Measurements from ENCODE around the gene RELL1. TPM values are rescaled to one million over a fixed set of nuclear protein-coding genes. Genes with fewer than 3 reads are reported as not detected.
"Not testable (repeated sequence)": the region's sequence is repeated elsewhere in the genome, so short reads cannot be mapped to it uniquely, and the experiment has no call there.

Gene RELL1
- total RNA-seq, 1 donor from 2014 or later, result 62.6 TPM

GRCh38 chr4:37693030-37693429, 6.9 kb upstream of the RELL1 start:
- DNase-seq (ENCODE audit: low spot score), result no peak

- no peak for DNase-seq (ENCODE audit: low spot score)
Observed at GRCh38 chr4:37690976-37691375, 4.8 kb upstream of the RELL1 start.

DNA sequence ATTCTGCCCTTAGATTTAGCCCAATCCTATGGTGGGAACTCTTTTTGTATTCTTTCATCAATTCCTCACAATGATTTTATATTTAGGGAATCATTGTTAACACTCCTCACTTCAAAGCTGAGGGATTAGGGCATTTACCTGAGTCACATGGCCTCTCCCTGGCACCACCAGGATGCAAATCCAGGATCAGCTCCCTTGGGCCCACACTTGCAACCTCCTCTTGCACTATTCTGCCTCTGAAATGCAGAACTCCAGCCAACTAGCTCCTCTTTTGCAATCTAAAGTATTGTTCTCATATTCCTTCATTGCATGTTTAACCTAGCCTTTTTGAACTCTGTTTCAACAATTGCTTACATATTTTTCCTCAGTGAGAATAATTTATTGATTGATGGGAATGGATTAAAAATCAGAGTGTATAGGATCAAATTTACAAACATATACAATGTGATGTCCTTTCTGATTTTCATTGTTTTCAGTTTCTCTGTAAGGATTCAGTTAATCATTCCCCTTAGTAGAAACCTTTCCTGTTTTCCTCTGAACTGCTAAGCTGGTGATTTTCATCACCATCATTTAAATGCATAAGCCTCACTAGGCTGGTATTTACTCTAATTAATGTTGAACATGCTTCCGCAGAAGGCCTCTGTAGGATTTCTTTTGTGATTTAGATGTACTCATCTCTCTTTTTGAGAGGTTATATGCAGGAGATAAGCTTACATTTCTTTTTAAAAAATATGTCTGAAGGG, 3.3 kb upstream of the RELL1 start:
- no peak for DNase-seq (ENCODE audit: low spot score)

GRCh38 chr4:37687681-37688080, 1.5 kb upstream of the RELL1 start:
- no peak for DNase-seq (ENCODE audit: low spot score)

- DNase-seq (ENCODE audit: low spot score), result no peak
Observed at GRCh38 chr4:37687194-37687562, 1.0 kb upstream of the RELL1 start.

- peak; percentile 71 for DNase-seq (ENCODE audit: low spot score)
Observed at GRCh38 chr4:37685823-37686372, 278 bp downstream of the RELL1 start.

- DNase-seq (ENCODE audit: low spot score), result peak; percentile 62
Observed at GRCh38 chr4:37685161-37685822, 884 bp downstream of the RELL1 start.

DNA sequence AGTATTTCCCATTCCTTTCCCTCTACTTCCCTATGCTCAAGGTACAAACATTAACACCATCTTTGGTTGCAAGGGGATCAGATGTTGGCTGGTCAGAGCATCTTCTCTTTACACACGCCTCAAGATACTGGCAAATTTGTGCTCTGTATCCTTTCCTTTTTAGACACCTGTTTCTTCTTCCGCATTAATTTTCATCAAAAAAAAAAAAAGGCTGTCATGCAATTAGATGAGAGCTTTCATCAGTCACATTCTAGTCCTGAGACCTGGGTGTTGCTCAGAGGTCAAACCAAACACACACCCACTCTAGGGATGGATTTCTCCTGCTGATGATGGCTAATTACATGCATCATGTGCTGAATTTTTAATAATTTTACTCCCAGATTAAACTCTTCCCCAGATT, 2.0 kb downstream of the RELL1 start:
- no peak for DNase-seq (ENCODE audit: low spot score)

GRCh38 chr4:37682701-37683401, 3.3 kb downstream of the RELL1 start:
- DNase-seq (ENCODE audit: low spot score), result no peak

- no peak for DNase-seq (ENCODE audit: low spot score)
Observed at GRCh38 chr4:37680089-37680488, 6.1 kb downstream of the RELL1 start.

GRCh38 chr4:37679301-37679700, 6.9 kb downstream of the RELL1 start:
- DNase-seq (ENCODE audit: low spot score), result no peak

DNA sequence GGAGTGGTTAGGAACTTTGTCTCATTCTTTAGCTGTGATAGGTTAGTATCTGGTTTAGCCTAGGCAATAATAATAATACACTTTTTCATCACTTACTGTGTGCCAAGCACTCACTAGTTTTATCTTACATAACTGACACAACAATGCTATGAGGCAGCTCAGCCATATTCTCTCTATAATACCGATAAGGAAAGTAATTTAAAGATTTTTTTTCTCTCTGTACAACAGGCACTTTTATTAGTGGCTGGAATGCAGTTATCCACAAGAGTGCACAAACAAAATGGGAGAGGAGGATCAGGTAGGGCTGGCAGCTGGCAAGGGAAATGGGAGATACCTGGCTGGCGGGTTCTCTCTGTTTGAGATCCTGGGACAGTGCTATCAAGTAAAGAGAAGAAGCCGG, 7.6 kb downstream of the RELL1 start:
- DNase-seq (ENCODE audit: low spot score), result no peak

DNA sequence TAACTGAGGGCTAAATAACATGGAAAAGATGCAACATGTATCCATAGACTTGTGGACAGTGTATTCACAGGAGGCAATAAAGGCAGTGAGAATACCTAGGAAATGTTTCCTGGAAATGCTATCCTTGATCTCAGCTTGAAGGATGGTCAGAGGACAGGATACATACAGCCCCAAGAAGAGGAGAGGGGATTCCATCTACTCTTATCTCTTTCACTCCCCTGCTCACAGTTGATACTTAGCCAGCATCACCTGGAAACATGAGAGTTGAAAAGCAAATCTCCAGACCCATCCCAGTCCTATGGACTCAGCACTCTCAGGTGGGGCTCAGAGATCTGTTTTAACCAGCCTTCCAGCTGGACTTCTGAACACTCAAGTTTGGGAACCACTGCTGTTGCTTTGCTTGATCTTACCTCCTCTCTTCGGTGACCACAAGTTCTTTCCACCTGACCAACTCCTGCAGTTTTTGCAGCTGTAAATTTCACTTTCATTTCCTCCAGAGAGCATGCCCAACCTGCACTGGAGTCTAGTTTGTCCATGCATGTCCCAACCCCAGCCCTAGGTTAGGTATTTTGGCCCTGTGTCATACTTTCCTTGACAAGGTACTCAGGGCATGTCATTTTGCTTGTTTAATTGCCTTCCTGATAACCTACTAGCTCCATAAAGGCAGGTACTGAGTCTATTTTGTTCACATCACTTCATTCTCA, 10.4 kb downstream of the RELL1 start:
- no peak for DNase-seq (ENCODE audit: low spot score)

- DNase-seq (ENCODE audit: low spot score), result no peak
Observed at GRCh38 chr4:37674439-37674838, 11.7 kb downstream of the RELL1 start.

GRCh38 chr4:37673538-37674192, 12.5 kb downstream of the RELL1 start:
- no peak for DNase-seq (ENCODE audit: low spot score)

DNA sequence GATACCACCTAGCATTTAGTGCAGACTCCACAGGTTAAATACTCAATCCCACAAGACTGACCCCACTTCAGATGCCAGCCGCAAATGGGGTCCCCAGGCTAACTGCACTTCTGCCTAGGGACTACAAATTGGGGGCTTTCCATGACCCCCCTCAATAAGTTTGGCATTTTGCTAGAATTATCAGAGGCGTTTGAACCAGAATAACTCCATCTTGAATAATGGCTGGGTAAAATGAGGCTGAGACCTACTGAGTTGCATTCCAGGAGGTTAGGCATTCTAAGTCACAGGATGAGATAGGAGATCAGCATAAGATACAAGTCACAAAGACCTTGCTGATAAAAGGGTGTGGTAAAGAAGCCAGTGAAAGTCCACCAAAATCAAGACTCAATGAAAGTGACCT, 15.1 kb downstream of the RELL1 start:
- no peak for DNase-seq (ENCODE audit: low spot score)

- DNase-seq (ENCODE audit: low spot score), result no peak
Observed at GRCh38 chr4:37670249-37670648, 15.9 kb downstream of the RELL1 start.

DNA sequence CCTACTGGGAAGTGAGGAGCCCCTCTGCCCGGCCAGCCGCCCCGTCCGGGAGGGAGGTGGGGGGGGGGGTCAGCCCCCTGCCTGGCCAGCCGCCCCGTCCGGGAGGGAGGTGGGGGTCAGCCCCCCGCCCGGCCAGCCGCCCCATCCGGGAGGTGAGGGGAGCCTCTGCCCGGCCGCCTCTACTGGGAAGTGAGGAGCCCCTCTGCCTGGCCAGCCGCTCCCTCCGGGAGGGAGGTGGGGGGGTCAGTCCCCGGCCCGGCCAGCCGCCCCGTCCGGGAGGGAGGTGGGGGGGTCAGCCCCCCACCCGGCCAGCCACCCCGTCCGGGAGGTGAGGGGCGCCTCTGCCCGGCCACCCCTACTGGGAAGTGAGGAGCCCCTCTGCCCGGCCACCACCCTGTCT, 17.1 kb downstream of the RELL1 start:
- not testable (repeated sequence) for DNase-seq (ENCODE audit: low spot score)

DNA sequence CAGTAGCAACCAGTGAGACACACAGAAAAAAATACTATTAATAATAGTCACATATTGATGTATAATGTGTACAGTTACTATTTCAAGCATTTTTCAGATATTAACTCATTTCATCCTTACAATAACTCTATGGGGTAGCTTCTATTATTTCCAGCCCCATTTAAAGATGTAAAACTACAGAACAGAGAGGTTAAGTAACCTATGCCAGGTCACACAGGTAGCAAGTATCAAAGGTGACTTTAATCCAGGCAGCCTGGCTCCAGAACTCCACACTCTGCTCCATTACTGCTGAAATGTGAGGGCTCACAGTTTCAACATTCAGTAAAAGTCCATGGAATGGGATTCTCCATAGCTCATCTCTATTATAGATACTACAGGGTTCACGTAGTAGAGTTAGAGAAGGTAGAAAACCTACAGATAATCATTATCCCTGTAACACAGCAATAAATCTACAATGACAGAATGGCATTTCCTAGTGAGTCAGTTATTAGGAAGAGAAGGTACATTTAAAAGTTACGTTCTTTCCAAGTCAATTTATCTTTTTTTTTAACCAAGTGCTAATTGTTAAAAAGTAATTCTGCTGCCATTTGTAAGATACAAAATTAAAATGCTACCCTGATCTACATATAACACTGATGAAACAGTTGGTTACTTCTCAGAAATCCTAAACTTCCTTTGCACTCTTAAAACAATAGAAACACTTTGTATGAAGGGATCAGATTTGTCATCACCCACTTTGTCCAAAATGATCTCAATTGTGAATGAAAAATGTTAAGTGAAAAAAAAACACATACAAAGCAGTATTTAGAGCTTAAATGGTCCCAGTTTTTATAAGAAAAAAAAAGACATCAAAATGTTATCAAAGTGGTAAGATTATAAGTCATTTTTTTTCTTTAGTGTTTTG, 18.7 kb downstream of the RELL1 start:
- DNase-seq (ENCODE audit: low spot score), result no peak

DNA sequence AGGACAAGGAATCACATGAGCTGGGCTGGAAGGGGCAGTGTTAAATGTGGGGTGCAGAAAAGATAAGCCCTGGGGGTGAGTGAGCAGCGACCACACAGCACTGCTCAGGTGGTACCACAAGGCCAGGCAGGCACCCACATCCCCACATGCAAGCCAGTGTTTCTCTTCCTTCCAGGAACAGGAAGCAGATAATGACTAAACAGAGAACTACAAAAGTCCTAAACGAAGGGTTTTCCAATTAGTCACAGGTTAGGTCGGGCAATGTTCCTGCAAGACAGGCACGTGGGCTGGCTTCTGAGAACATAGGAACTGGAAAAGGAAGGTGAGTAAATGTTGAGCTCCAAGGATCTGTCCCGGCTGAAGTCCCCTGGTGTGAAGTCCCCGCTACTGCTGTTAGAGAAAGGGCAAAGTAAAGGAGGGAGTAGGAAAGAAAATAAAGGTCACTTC, 19.5 kb downstream of the RELL1 start:
- no peak for DNase-seq (ENCODE audit: low spot score)
